GM21423 (cell line): Measurements from ENCODE around the gene DHRS9.

Source experiments
- ATAC-seq: cut with Tn5 transposase; IDR thresholded peaks from one replicate; pipeline ENCODE4 v1.9.1; 2021; ENCODE audit warnings: mild to moderate bottlenecking, moderate library complexity; ENCODE audit not compliant: unreplicated experiment

DHRS9 gene

DNA sequence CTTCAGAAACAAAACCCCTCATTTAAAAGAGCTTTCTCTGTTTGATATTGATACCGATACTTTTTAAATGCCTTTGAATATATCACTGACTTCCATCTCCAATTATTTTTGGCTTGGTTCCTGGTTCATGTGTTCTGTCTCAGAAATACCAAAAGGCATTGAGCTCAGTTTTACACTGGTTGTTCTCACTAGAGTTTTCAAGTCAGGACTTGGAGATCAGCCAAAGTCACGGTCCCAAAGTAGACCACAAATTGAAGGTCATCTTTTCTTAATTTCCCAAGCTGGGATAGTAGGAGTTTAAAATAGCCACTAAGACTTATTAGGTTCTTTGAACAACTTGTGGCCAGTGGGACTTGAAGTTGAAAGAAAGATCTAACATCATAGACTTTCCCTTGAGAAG is 24.2 kb downstream of the DHRS9 start:
- ATAC-seq, result no peak

- ATAC-seq, result no peak
These were observed 25.3 kb downstream of the DHRS9 start for GRCh38 chr2:169094676-169095075.

DNA sequence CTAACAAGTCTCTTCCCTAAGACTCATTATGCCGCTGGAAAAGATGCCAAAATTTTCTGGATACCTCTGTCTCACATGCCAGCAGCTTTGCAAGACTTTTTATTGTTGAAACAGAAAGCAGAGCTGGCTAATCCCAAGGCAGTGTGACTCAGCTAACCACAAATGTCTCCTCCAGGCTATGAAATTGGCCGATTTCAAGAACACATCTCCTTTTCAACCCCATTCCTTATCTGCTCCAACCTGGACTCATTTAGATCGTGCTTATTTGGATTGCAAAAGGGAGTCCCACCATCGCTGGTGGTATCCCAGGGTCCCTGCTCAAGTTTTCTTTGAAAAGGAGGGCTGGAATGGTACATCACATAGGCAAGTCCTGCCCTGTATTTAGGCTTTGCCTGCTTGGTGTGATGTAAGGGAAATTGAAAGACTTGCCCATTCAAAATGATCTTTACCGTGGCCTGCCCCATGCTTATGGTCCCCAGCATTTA is 26.3 kb downstream of the DHRS9 start:
- ATAC-seq, result no peak

DNA sequence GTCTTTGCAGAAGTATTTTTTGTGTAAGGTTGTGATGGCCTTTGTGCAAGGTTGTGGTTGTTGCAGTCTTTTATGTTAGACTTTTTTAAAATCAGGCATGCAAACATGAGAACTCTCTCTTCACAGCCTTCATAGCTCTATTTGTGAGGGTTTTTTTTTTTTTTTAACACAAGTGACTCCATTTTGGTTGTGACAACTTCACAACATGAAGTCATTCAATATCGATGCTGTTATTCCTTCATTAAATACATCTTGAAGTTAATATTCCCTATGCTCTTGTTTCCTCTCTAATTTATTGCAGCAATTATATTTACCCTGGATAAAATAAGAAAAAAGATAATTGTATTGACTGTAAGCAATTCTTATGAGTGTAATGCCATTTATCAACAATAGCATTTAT is 35.5 kb downstream of the DHRS9 start:
- ATAC-seq, result no peak

DNA sequence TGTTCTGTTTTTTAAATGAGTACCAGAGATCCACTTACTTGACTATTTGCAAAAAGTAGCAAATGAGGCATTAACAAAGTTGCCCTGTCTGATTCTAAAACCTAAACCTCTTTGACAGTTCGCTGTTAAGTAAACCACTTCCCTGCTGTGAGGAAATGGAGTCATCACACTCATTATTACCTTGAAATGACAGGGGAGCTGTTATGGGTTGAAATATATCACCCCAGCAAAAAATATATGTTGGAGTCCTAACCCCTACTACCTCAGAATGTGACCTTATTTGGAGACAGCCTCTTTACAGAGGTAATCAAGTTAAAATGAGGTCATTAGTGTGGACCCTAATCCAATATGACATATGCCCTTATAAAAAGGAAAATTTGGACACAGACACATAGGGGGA is 36.1 kb downstream of the DHRS9 start:
- ATAC-seq, result no peak

DNA sequence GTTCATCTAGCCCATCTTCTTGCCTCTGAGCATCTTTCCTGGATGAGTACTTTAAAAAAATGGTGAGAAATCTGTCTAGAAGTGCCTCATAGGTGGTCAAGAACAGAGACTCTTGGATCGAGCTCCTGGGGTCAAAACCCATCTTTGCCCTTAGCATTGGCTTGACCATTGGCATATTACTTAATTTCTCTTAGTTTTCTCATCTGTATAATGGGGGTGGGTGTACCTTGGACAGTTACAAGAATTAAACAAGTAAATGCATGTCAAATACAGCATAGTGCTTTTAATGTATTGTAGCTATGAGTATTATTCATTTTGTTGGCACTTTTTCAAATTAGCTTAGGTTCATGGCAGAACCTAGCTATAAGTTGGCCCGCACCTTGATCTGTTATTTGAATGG is 36.8 kb downstream of the DHRS9 start:
- no peak for ATAC-seq

GRCh38 chr2:169106563-169107545 is 37.5 kb downstream of the DHRS9 start:
- no peak for ATAC-seq

DNA sequence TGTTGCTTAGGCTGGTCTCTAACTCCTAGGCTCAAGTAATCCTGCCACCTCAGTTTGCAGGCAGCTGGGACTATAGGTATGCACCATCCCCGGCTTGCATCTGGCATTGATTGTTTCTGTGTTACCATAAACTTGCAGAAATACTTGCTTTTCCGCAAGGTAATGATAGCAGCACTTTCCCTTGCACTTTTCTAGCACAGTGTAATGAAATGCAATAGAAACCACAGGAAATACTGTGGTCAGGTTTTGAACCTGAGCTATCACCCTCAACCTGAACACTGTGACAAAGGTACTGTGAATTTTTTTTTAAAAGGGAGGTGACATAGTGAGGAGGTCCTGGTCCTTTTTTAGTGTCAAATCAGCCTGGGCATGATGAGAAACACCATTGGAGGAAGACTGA is 38.3 kb downstream of the DHRS9 start:
- ATAC-seq, result peak; percentile 94

- no peak for ATAC-seq
These were observed 38.9 kb downstream of the DHRS9 start for GRCh38 chr2:169108099-169108884.

DNA sequence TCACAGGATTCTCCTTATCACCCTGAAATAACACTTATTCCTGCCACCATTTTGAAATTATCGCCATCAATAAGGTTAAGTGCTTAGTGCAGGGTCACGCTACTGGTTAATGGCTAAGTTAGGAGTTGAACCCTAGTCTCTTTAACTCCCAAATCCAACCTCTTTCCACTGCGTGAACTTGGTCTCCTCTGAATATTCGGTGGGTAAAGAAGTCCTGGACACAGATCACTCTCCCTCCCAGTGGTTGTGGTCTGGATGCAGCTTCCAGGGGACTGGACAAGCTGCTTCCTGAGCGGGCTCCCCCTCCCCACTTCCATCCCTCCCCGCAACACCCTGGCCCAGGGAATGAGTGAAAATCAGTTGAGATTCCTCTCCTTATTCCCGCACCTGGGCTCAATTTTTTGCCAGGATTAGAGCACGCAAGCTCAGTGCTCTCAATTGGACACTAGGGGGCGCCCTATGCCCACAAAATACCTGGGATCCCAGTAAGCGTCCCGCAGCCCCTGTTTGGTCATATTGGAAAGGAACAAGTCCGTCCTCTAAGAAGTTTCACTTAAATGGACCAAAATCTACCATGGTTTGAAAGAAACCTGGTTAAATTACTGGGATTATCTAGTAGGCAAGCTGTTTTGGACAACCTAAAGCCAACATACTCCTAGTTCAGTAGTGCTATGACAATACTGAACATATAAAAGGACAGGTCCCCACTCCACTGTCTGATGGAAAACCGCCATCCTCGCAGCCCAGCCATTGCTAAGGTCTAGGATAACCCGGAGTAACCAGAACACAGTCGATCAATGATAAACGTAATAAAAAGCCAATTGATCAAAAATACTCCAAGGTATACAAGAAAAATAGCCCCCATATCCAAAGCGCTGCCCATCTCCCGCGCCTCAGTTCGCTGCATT is 40.4 kb downstream of the DHRS9 start:
- ATAC-seq, result peak; percentile 40

DNA sequence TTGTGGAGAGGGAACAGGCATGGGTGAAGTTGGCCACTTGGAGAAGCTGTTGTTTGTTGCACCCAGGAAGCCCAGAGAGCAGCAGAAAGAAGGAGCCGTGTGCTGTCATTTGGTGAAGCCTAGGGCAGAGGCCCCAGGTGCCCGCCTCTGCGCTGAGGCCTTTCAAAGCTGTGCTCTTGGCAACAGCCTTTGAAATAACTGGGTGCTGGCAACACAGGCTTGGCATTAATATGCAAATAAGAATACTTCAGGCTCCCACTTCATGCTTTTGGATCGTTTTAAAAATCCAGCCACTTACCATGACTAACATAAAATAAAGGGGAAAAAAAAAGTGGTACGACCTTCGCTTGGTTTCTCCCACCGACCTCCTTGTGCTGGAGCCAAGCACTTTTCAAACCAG is 41.1 kb downstream of the DHRS9 start:
- ATAC-seq, result no peak

DNA sequence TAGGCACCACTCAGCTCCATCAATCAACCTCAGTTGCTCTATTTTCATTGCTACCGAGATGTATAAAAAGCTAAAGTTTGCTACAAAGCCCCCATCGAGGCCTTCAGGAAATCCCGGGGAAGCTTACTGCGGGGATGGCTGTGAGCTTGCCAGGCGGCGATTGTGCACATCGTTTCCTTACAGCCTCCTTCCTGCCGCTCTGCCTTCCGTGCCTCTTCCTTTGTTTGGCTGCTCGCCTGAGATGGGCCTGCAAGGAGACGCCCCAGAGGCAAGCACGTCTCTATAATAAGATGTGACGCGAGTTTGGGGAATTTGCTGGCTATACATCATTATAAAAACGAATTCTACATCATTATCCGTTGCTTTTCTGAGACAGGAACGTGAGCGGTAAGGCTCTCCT is 41.6 kb downstream of the DHRS9 start:
- ATAC-seq, result no peak

DNA sequence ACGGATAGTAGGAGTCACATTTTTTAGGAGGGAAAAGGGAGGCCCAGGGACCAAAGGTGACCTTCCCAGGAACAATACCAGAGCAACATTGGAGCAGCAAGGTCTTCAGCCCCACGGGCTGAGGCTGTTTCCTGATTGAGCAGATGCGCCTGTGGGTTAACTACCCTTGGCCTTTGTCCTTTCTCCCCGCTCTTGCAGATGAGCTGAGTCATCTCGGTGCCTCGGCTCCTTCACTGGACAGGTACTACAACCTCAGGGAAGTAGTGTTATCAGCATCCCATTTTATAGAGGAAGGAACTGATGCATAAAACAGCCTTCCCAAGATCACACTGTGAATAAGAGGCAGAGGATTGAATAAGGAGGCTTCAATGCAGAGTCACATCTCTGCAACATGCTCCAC is 43.5 kb downstream of the DHRS9 start:
- no peak for ATAC-seq

- no peak for ATAC-seq
These were observed 44.7 kb downstream of the DHRS9 start for GRCh38 chr2:169114056-169114455.

- ATAC-seq, result no peak
These were observed 47.0 kb downstream of the DHRS9 start for GRCh38 chr2:169116327-169116726.

- no peak for ATAC-seq
These were observed 47.6 kb downstream of the DHRS9 start for GRCh38 chr2:169116993-169117392.

DNA sequence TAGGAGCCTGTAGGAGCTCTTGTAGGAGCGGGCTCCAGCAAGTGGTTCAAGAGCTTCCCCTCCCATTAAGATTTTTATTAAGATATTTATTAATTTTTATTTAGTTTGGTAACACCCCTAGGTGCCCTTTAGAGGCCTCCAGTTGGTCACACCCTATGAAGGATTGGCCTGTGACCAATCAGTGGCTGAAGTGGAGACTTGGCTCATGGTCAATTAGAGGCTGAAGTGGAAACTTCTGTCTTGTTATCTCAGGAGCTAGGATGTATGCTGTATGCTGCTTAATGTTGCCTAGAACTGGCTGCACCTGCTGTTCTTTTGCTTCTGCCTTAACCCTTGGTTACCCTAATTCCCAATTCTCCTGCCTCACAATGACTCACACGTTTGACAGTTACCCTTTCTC is 48.7 kb downstream of the DHRS9 start:
- ATAC-seq, result no peak

DNA sequence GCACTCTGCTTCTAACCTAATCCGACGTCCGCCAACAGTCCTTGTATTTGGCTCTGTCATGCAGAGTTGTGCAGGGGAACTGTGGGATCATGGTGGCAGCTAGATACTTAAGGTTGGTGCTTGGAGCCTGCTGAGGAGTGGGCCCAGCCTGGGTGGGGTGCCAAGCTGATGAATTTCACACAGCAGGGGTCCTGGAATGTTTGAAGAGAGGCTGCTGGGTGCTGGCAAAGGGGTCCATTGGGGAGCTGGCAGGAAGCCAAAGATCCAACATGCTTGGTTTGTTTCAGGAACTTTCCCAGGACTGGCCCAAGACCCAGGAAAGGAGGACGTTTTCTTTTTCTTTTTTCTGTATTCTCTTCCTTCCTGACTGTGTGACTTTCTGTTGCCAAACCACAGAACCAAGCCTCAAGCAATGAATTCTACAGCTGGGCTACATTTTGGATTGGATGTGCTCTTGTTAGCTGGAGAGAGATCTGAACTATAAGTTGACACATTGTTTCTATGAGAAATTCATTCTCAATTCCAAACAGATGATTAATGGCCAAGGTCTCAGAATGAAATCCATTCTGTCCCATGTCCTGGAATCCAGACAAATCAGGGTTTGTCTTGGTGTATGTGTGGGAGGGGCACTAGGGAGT is 49.9 kb downstream of the DHRS9 start:
- ATAC-seq, result no peak

DNA sequence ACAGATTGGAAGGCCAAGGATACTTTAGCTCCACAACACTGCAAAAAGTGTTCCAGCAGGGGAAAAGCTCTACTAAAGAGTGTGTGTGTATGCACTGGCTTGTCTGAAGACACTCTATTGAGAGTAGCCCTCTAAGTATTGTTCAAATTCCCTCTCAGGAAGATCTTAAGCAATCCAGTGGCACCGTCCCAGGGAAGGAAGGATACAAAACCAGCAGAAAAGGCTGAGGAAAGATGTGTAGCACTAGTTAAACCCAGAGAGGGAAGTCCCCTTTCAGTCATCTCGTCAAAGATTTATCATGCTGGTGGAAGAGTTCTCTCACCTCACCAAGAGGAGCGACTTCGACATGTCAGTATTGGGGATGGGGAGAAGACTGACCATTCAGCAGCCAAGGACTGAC is 50.5 kb downstream of the DHRS9 start:
- no peak for ATAC-seq

- ATAC-seq, result no peak
These were observed 60.4 kb downstream of the DHRS9 start for GRCh38 chr2:169129703-169130243.
